GM12864 (cell line): Measurements from ENCODE around the gene KRTAP10-7.
"Not testable (repeated sequence)": the region's sequence is repeated elsewhere in the genome, so short reads cannot be mapped to it uniquely, and the experiment has no call there.

ENCODE experiments used
- DNase-seq: peaks from one replicate; pipeline ENCODE4 v3.0.0-alpha.2; 2011; ENCODE audit warnings: low read depth
- H3K4me3 ChIP-seq: 2 replicates; pipeline ENCODE4 v1.5.1; 2011; ENCODE audit warnings: mild to moderate bottlenecking, low read depth, low read length, control low read depth
- TF ChIP-seq, protein P1 (sequence below): IDR thresholded peaks from 2 replicates; pipeline ENCODE4 v1.5.1; 2011; ENCODE audit warnings: low read depth, mild to moderate bottlenecking, moderate library complexity, low read length, control low read depth, inconsistent platforms; ENCODE audit errors: missing control alignments

The KRTAP10-7 gene

DNA sequence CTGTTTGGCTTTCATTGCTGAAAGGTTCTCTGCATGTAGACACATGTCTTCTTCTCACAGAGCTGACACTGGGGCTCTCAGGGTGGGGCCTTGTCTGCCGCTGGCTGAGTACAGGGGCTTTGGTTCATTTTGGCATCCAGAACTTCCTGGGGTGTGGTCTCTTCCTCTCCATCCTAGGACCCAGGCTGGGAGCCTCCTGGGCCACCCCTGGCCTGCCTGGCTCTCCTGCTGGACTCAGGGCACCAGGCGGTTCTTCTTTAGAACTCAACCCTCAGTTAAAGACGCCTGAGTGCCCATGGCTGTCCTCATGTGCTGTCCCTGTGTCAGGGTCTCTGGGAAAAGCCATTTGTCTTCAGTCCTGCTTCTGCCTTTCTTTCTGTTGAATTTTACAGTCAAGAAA, 14.5 kb upstream of the KRTAP10-7 start:
- TF ChIP-seq, protein P1, sequence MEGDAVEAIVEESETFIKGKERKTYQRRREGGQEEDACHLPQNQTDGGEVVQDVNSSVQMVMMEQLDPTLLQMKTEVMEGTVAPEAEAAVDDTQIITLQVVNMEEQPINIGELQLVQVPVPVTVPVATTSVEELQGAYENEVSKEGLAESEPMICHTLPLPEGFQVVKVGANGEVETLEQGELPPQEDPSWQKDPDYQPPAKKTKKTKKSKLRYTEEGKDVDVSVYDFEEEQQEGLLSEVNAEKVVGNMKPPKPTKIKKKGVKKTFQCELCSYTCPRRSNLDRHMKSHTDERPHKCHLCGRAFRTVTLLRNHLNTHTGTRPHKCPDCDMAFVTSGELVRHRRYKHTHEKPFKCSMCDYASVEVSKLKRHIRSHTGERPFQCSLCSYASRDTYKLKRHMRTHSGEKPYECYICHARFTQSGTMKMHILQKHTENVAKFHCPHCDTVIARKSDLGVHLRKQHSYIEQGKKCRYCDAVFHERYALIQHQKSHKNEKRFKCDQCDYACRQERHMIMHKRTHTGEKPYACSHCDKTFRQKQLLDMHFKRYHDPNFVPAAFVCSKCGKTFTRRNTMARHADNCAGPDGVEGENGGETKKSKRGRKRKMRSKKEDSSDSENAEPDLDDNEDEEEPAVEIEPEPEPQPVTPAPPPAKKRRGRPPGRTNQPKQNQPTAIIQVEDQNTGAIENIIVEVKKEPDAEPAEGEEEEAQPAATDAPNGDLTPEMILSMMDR: no peak
- no peak for DNase-seq
- H3K4me3 ChIP-seq: no peak overlapping the region

DNA sequence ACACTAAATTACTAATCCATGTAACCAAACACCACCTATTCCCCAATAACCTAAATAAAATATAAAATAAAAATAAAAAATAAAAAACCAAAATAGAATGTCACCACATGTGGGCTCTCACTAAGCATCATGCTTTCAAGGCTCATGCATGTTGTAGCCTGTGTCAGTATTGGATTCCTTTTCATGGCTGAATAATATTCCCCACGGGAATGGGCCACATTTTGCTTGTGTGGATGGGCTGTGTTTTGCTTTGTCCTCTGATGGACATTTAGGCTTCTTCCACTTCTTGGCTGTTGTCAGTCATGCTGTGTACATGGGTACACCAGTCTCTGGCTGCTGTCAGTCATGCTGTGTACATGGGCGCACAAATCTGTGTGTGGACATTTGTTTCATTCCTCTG, 11.3 kb upstream of the KRTAP10-7 start:
- H3K4me3 ChIP-seq: no peak overlapping the region
- TF ChIP-seq, protein P1: no peak
- DNase-seq: no peak

DNA sequence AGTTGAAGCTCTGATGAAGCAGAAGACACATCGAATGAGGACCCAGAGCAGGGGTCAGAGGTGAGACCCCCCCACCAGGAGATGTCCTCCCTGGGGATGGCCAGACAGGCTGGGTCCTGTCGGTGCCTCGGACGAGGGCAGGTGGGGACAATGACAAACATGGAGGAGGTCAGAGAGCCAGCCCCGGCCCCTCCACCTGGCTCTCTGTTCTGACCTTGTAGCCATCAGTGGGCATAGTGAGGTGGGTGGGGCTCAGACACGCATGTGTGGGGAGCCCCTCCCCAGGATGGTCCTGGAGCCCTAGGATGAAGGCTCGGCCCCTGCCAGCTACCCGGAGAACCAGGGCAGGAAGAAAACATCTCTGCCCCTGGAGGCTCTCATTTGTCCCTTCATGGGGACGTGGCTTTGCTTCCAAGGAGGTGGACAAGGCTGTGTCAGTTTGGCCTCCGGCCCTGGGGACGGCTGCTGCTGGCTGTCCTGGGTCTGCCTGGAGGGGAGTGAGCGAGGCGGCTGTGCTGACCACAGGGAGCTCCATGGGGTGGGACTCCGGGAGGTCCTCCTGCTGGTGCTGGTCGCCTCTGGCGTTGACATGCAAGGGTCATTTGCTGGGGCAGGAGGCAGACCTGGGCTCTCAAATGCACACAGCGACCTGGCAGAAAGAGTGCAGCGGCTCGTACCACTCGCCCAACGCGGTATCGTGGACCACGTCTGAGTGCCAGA, 10.7 kb upstream of the KRTAP10-7 start:
- H3K4me3 ChIP-seq: no peak overlapping the region
- TF ChIP-seq, protein P1: no peak
- no peak for DNase-seq

DNA sequence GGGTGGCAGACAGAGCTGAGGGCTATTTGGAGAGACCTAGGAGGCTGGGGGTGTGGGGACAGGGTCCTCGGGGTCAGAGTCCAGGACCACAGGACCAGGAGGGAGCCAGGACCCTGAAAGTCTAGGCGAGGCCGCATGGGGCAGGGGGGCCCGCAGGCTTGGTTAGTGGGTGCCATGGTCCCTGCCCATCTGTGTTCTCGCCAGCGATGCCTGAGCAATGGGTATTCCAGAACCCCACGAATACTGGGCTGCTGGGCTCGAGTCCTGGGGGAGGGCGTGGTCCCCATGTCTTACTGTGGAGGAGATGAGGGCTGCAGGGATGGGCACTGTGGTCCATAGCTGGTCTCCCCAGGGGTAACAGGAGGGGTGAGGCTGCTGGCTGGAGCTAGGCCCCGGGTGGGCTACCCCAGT, 10.1 kb upstream of the KRTAP10-7 start:
- TF ChIP-seq, protein P1: no peak

DNA sequence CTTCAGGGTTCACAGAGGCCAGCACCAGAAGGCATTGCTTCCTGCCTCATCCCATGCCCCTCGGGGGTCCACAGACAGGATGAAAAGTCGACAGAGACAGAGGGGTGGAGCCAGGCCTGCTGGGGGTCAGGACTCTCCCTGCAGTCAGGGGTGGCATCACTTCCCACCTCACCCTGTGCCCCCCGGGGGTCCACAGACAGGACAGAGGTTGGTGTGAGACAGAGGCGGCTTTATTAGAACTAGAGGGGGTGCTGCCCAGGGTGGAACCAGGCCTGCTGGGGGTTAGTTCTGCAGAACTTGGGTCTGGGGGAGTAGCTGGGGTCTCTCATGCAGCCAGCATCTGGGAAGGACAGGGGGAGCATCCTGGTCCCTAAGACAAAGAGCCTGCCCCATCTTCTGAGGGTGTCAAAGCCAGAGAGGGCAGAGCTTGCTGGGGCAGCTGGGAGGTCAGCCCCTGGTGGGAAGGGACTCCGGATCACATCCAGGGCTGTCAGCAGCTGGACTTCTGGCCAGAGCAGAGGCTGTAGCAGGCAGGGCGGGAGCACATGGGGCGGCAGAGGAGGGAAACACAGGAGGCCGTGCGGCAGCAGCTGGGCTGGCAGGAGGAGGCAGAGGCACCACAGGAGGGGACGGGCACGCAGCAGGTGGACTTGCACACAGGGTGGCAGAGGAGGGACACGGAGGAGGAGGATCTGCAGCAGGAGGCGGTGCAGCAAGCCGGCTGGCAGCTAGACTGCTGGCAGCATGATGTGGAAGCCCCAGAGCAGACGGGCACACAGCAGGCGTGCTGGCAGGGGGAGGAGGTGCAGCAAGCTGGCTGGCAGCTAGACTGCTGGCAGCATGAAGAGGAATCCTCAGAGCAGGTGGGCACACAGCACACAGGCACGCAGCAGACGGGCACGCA, 9.2 kb upstream of the KRTAP10-7 start:
- DNase-seq: not testable (repeated sequence)

More for the DNA sequence above, 10.1 kb upstream of the KRTAP10-7 start:
- DNase-seq: no peak
- no peak overlapping the region for H3K4me3 ChIP-seq

DNA sequence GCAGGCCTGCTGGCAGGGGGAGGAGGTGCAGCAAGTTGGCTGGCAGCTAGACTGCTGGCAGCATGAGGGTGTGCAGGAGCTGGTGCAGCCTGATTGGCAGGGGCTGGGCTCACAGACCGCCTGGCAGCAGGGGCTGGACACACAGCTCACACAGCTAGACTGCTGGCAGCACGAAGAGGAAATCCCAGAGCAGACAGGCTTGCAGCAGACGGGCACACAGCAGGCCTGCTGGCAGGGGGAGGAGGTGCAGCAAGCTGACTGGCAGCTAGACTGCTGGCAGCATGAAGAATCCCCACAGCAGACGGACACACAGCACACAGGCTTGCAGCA, 8.6 kb upstream of the KRTAP10-7 start:
- not testable (repeated sequence) for DNase-seq, H3K4me3 ChIP-seq

More for the DNA sequence above, 9.2 kb upstream of the KRTAP10-7 start:
- not testable (repeated sequence) for H3K4me3 ChIP-seq

DNA sequence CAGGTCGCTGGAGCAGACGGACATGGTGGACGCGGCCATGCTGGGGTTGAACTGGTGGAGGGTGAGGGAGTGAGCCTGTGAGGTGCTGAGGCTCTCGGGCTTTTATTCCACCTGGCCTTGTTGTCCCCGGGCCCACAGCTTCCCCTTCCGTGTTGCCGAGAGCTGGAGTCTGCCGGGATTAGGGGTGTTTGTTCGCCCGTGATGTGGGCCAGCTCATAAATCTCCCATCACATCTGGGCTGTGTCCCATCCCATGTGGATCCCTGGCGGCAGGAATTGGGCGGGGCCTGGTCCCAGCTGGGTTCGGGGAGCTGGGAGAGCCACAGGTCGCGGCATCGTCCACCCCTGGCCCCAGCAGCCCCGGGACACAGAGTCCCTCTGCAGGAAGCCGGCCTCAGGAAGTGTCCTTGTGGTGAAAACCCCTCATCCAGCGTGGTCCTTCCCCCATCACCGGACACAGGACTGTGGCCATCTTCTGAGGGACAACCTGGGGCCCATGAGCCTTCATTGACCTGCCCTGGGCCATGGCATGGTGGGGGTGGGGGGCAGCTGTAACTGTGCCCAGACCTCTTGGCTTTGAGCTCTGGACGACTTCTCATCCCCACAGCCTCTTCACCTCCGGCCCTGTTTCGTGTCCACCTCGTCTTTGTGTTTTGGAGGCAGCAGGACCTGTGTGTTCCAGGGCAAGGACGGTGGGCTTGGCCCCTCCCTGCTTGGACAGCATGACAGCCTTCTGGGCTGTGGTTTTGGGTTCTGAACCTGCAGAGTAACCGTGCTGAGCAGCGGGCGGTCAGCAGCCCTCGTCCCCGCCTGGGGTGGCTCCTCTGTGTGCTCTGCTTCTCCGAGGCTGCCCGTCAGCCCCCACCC, 7.7 kb upstream of the KRTAP10-7 start, which contains the start of gene KRTAP10-6:
Gene KRTAP10-6, minus strand, starts transcription at position 60 of the 866 bp plus-strand sequence. Its CDS starts 21 bp downstream, at position 39.
- no peak within 1 kb of the TSS for H3K4me3 ChIP-seq
- TF ChIP-seq, protein P1: no peak
- DNase-seq: no peak
